Gastrocnemius medialis (tissue), 4 donors: Measurements from ENCODE around the gene IWS1.

Source experiments
- POLR2A ChIP-seq, 2 donors: fragments of 450-650 bp; IDR thresholded peaks; one replicate each; pipeline ENCODE4 v1.6.1; 2017; ENCODE audit warnings: antibody characterized with exemption in 2 of 2, mild to moderate bottlenecking in 2 of 2, moderate library complexity in 2 of 2
- TF ChIP-seq, protein P1 (sequence below), 5 experiments: fragments of 450-650 bp in 3 of 5; fragments of 200-600 bp in 2 of 5; sonication (generic) in 2 of 5; IDR thresholded peaks in 4 of 5; conservative IDR thresholded peaks in 1 of 5; 1 replicate in 4 of 5; 2 replicates in 1 of 5; pipeline ENCODE4 v1.5.1; 2016 to 2019; ENCODE audit warnings: antibody characterized with exemption in 5 of 5, mild to moderate bottlenecking in 3 of 5, moderate library complexity in 3 of 5

- TF ChIP-seq, protein P1, sequence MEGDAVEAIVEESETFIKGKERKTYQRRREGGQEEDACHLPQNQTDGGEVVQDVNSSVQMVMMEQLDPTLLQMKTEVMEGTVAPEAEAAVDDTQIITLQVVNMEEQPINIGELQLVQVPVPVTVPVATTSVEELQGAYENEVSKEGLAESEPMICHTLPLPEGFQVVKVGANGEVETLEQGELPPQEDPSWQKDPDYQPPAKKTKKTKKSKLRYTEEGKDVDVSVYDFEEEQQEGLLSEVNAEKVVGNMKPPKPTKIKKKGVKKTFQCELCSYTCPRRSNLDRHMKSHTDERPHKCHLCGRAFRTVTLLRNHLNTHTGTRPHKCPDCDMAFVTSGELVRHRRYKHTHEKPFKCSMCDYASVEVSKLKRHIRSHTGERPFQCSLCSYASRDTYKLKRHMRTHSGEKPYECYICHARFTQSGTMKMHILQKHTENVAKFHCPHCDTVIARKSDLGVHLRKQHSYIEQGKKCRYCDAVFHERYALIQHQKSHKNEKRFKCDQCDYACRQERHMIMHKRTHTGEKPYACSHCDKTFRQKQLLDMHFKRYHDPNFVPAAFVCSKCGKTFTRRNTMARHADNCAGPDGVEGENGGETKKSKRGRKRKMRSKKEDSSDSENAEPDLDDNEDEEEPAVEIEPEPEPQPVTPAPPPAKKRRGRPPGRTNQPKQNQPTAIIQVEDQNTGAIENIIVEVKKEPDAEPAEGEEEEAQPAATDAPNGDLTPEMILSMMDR (IDR thresholded peaks at IDR 0.05 in 4 of 5, conservative IDR thresholded peaks at IDR 0.05 in 1 of 5) = no peak
- no peak for TF ChIP-seq POLR2A (IDR thresholded peaks at IDR 0.05)
Measured at GRCh38 chr2:127545189-127545588, 18.9 kb upstream of the IWS1 start.
